Mesangial cell (primary cell): ENCODE data around the gene TMEM17. TPM values are rescaled to one million over a fixed set of nuclear protein-coding genes. Genes with fewer than 3 reads are reported as not detected.

Source experiments
- total RNA-seq: library from RNA; depleted of rRNA; stranded (reverse); fragments of >200 nt; gene quantifications from 2 replicates; pipeline ENCODE4 v1.2.3, GENCODE V29; 2015

TMEM17 gene
- total RNA-seq = 1.6 and 2.8 TPM in 2 replicates

GRCh38 chr2:62505750-62506420 is at the start of gene TMEM17:
Gene TMEM17 (minus strand): TSS chr2:62506195. CDS start chr2:62506129, 66 bp downstream.

Other genes starting within 250 kb of the TMEM17 start
- 11.0 and 13.0 TPM in 2 replicates for gene EHBP1, start 199.5 kb upstream of the TMEM17 start, total RNA-seq